HEK293 (cell line): ENCODE results near the gene NDUFAF5.

ENCODE experiments used
- CTCF ChIA-PET: fragments of 350-600 bp; formaldehyde crosslinking; extraction: SDS; loops from one replicate; lab custom pipeline; 2021; ENCODE audit warnings: antibody characterized with exemption; lab: Yijun Ruan, JAX
- POLR2A ChIA-PET: fragments of 300-600 bp; formaldehyde crosslinking; extraction: SDS; loops from one replicate; lab custom pipeline; 2020; ENCODE audit warnings: antibody characterized with exemption, inconsistent platforms; lab: Yijun Ruan, JAX
- H3K27ac ChIP-seq: fragments of 200-500 bp; sonication (Bioruptor generic); 2 replicates; pipeline ENCODE4 v1.5.1; 2014; ENCODE audit warnings: low read depth, low read length, control low read depth, inconsistent platforms; ENCODE audit errors: extremely low read depth
- H3K36me3 ChIP-seq, 2 experiments: fragments of 200-500 bp in 1 of 2; sonication (Bioruptor generic) in 1 of 2; 1 replicate in 1 of 2; 2 replicates in 1 of 2; pipeline ENCODE4 v1.5.1; 2014 to 2017; ENCODE audit warnings: inconsistent platforms in 2 of 2, low read length in 2 of 2; ENCODE audit not compliant: control insufficient read depth in 2 of 2, insufficient read depth in 1 of 2
- H3K4me1 ChIP-seq: fragments of 200-500 bp; sonication (Bioruptor generic); 2 replicates; pipeline ENCODE4 v1.5.1; 2014; ENCODE audit warnings: mild to moderate bottlenecking, low read length, inconsistent platforms; ENCODE audit not compliant: control insufficient read depth, insufficient read depth
- H3K4me3 ChIP-seq: 2 replicates; pipeline ENCODE4 v1.5.1; 2011; ENCODE audit warnings: low read depth, mild to moderate bottlenecking, control low read depth, low read length, moderate library complexity
- H3K9me3 ChIP-seq: fragments of 200-500 bp; sonication (Bioruptor generic); 2 replicates; pipeline ENCODE4 v1.5.1; 2014; ENCODE audit warnings: low read depth, low read length, inconsistent platforms; ENCODE audit not compliant: control insufficient read depth, insufficient read depth
- KLF8 ChIP-seq: fragments of 450-650 bp; formaldehyde crosslinking; IDR thresholded peaks from 2 replicates; pipeline ENCODE4 v1.5.1; 2016; ENCODE audit warnings: missing biosample characterization, missing genetic modification characterization
- RBAK ChIP-seq: fragments of 450-650 bp; formaldehyde crosslinking; IDR thresholded peaks from 2 replicates; pipeline ENCODE4 v1.5.1; 2016; ENCODE audit warnings: missing biosample characterization, missing genetic modification characterization
- SETDB1 ChIP-seq: IDR thresholded peaks from one replicate; pipeline ENCODE4 v1.6.1; 2017; ENCODE audit warnings: mild to moderate bottlenecking, low read length, moderate library complexity, mixed read lengths; ENCODE audit not compliant: insufficient read length
- ZBTB17 ChIP-seq: fragments of 450-650 bp; formaldehyde crosslinking; IDR thresholded peaks from 2 replicates; pipeline ENCODE4 v1.5.1; 2016; ENCODE audit warnings: missing biosample characterization, missing genetic modification characterization
- ZNF155 ChIP-seq: fragments of 450-650 bp; formaldehyde crosslinking; IDR thresholded peaks from 2 replicates; pipeline ENCODE4 v1.5.1; 2016; ENCODE audit warnings: missing biosample characterization, missing genetic modification characterization
- ZNF169 ChIP-seq: fragments of 450-650 bp; formaldehyde crosslinking; IDR thresholded peaks from 2 replicates; pipeline ENCODE4 v1.5.1; 2016; ENCODE audit warnings: missing biosample characterization, missing genetic modification characterization
- ZNF2 ChIP-seq: fragments of 450-650 bp; formaldehyde crosslinking; IDR thresholded peaks from 2 replicates; pipeline ENCODE4 v1.5.1; 2016; ENCODE audit warnings: missing biosample characterization, missing genetic modification characterization
- ZNF202 ChIP-seq: fragments of 450-650 bp; formaldehyde crosslinking; IDR thresholded peaks from 2 replicates; pipeline ENCODE4 v1.5.1; 2016; ENCODE audit warnings: missing biosample characterization, missing genetic modification characterization, borderline replicate concordance
- ZNF292 ChIP-seq: fragments of 450-650 bp; formaldehyde crosslinking; IDR thresholded peaks from 2 replicates; pipeline ENCODE4 v1.5.1; 2016; ENCODE audit warnings: low read depth, missing biosample characterization, missing genetic modification characterization, borderline replicate concordance
- ZNF37A ChIP-seq: fragments of 450-650 bp; IDR thresholded peaks from 2 replicates; pipeline ENCODE4 v1.5.1; 2018; ENCODE audit warnings: missing biosample characterization, missing genetic modification characterization
- ZNF426 ChIP-seq: fragments of 450-650 bp; formaldehyde crosslinking; IDR thresholded peaks from 2 replicates; pipeline ENCODE4 v1.5.1; 2017; ENCODE audit warnings: missing biosample characterization, missing genetic modification characterization, mild to moderate bottlenecking, inconsistent platforms, moderate library complexity
- ZNF521 ChIP-seq: fragments of 450-650 bp; formaldehyde crosslinking; IDR thresholded peaks from 2 replicates; pipeline ENCODE4 v1.5.1; 2017; ENCODE audit warnings: missing biosample characterization, mild to moderate bottlenecking, missing genetic modification characterization
- ZNF626 ChIP-seq: fragments of 450-650 bp; sonication (Bioruptor Pico); formaldehyde crosslinking; IDR thresholded peaks from 2 replicates; pipeline ENCODE4 v1.5.1; 2018; ENCODE audit warnings: missing biosample characterization, missing genetic modification characterization, inconsistent platforms
- ZNF660 ChIP-seq: fragments of 450-650 bp; IDR thresholded peaks from 2 replicates; pipeline ENCODE4 v1.5.1; 2018; ENCODE audit warnings: missing biosample characterization, mild to moderate bottlenecking, missing genetic modification characterization
- ZNF776 ChIP-seq: fragments of 450-650 bp; formaldehyde crosslinking; IDR thresholded peaks from 2 replicates; pipeline ENCODE4 v1.5.0; 2017; ENCODE audit warnings: missing biosample characterization, missing genetic modification characterization, borderline replicate concordance
- TF ChIP-seq, protein P1 (sequence below): fragments of 450-650 bp; formaldehyde crosslinking; IDR thresholded peaks from 2 replicates; pipeline ENCODE4 v1.5.1; 2016; ENCODE audit warnings: missing biosample characterization, missing genetic modification characterization
- TF ChIP-seq, protein P2 (sequence below): fragments of 450-650 bp; formaldehyde crosslinking; IDR thresholded peaks from 2 replicates; pipeline ENCODE4 v1.5.1; 2016; ENCODE audit warnings: missing biosample characterization, missing genetic modification characterization
- TF ChIP-seq, protein P3 (sequence below): sonication (generic); formaldehyde crosslinking; IDR thresholded peaks from 2 replicates; pipeline ENCODE4 v1.8.1; 2022; ENCODE audit warnings: mild to moderate bottlenecking, moderate library complexity, missing genetic modification reagents
- TF ChIP-seq, protein P4 (sequence below): fragments of 450-650 bp; formaldehyde crosslinking; IDR thresholded peaks from 2 replicates; pipeline ENCODE4 v1.5.1; 2016; ENCODE audit warnings: missing biosample characterization, missing genetic modification characterization
- TF ChIP-seq, protein P5 (sequence below): fragments of 450-650 bp; formaldehyde crosslinking; IDR thresholded peaks from 2 replicates; pipeline ENCODE4 v1.5.1; 2016; ENCODE audit warnings: missing biosample characterization, missing genetic modification characterization

The NDUFAF5 gene

DNA sequence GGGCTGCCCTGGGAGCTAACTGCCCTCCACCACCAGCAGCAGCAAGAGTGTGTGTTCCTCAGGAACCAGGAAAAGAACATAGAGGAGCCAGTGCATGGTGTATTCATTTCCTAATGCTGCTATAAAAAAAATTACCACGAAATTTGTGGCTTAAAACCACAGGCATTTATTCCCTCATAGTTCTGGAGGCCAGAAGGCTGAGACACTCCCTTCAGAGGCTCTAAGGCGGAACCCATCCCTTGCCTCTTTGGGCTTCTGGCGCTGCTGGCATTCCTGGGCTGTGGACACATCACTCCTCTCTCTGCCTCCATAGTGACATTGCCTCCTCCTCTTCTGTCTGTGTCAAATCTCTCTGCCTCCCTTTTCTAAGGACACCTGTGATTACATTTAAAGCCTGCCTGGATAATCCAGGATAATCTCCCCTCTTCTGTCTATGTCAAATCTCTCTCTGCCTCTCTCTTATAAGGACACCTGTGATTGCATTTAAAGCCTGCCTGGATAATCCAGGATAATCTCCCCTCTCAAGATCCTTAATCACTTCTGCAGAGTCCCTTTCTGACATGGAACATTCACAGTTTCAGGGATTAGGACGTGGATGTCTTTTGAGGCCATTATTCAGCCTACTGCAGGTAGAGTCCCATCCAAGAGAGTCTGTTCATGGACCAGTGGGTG lies 54.7 kb downstream of the NDUFAF5 start:
- Histone ChIP-seq H3K9me3 (no peaks in the 10 kb centered on the region), H3K4me3 (no peak overlapping the region), H3K27ac (no peak overlapping the region), H3K36me3 (no peaks in the 10 kb centered on the region), H3K4me1 (no peaks in the 10 kb centered on the region)
- CTCF ChIA-PET = interaction anchor here (0.9 kb wide), 1 partner anchor 20 kb away, joined by 3 read pairs; no protein-coding TSS in a partner anchor
- TF ChIP-seq, protein P1, sequence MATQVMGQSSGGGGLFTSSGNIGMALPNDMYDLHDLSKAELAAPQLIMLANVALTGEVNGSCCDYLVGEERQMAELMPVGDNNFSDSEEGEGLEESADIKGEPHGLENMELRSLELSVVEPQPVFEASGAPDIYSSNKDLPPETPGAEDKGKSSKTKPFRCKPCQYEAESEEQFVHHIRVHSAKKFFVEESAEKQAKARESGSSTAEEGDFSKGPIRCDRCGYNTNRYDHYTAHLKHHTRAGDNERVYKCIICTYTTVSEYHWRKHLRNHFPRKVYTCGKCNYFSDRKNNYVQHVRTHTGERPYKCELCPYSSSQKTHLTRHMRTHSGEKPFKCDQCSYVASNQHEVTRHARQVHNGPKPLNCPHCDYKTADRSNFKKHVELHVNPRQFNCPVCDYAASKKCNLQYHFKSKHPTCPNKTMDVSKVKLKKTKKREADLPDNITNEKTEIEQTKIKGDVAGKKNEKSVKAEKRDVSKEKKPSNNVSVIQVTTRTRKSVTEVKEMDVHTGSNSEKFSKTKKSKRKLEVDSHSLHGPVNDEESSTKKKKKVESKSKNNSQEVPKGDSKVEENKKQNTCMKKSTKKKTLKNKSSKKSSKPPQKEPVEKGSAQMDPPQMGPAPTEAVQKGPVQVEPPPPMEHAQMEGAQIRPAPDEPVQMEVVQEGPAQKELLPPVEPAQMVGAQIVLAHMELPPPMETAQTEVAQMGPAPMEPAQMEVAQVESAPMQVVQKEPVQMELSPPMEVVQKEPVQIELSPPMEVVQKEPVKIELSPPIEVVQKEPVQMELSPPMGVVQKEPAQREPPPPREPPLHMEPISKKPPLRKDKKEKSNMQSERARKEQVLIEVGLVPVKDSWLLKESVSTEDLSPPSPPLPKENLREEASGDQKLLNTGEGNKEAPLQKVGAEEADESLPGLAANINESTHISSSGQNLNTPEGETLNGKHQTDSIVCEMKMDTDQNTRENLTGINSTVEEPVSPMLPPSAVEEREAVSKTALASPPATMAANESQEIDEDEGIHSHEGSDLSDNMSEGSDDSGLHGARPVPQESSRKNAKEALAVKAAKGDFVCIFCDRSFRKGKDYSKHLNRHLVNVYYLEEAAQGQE (tag by site-specific recombination) = no peak
- TF ChIP-seq ZNF37A (no peak), ZNF776 (tag by site-specific recombination) (no peak), ZNF626 (tag by site-specific recombination) (no peak), ZBTB17 (no peak), ZNF2 (no peak), ZNF426 (tag by site-specific recombination) (no peak), ZNF155 (tag by site-specific recombination) (no peak), ZNF521 (tag by site-specific recombination) (no peak), ZNF169 (tag by site-specific recombination) (no peak), KLF8 (tag by site-specific recombination) (no peak), SETDB1 (no peak), ZNF202 (tag by site-specific recombination) (no peak), ZNF660 (tag by site-specific recombination) (no peak), RBAK (no peak), ZNF292 (tag by site-specific recombination) (no peak)
- TF ChIP-seq, protein P2, sequence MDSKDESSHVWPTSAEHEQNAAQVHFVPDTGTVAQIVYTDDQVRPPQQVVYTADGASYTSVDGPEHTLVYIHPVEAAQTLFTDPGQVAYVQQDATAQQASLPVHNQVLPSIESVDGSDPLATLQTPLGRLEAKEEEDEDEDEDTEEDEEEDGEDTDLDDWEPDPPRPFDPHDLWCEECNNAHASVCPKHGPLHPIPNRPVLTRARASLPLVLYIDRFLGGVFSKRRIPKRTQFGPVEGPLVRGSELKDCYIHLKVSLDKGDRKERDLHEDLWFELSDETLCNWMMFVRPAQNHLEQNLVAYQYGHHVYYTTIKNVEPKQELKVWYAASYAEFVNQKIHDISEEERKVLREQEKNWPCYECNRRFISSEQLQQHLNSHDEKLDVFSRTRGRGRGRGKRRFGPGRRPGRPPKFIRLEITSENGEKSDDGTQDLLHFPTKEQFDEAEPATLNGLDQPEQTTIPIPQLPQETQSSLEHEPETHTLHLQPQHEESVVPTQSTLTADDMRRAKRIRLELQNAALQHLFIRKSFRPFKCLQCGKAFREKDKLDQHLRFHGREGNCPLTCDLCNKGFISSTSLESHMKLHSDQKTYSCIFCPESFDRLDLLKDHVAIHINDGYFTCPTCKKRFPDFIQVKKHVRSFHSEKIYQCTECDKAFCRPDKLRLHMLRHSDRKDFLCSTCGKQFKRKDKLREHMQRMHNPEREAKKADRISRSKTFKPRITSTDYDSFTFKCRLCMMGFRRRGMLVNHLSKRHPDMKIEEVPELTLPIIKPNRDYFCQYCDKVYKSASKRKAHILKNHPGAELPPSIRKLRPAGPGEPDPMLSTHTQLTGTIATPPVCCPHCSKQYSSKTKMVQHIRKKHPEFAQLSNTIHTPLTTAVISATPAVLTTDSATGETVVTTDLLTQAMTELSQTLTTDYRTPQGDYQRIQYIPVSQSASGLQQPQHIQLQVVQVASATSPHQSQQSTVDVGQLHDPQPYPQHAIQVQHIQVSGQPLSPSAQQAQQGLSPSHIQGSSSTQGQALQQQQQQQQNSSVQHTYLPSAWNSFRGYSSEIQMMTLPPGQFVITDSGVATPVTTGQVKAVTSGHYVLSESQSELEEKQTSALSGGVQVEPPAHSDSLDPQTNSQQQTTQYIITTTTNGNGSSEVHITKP (tag by site-specific recombination) = no peak
- TF ChIP-seq, protein P3, sequence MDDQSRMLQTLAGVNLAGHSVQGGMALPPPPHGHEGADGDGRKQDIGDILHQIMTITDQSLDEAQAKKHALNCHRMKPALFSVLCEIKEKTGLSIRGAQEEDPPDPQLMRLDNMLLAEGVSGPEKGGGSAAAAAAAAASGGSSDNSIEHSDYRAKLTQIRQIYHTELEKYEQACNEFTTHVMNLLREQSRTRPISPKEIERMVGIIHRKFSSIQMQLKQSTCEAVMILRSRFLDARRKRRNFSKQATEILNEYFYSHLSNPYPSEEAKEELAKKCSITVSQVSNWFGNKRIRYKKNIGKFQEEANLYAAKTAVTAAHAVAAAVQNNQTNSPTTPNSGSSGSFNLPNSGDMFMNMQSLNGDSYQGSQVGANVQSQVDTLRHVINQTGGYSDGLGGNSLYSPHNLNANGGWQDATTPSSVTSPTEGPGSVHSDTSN (CRISPR knock-in tag) = no peak
- TF ChIP-seq, protein P4, sequence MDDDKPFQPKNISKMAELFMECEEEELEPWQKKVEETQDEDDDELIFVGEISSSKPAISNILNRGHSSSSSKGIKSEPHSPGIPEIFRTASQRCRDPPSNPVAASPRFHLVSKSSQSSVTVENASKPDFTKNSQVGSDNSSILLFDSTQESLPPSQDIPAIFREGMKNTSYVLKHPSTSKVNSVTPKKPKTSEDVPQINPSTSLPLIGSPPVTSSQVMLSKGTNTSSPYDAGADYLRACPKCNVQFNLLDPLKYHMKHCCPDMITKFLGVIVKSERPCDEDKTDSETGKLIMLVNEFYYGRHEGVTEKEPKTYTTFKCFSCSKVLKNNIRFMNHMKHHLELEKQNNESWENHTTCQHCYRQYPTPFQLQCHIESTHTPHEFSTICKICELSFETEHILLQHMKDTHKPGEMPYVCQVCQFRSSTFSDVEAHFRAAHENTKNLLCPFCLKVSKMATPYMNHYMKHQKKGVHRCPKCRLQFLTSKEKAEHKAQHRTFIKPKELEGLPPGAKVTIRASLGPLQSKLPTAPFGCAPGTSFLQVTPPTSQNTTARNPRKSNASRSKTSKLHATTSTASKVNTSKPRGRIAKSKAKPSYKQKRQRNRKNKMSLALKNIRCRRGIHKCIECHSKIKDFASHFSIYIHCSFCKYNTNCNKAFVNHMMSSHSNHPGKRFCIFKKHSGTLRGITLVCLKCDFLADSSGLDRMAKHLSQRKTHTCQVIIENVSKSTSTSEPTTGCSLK (tag by site-specific recombination) = no peak
- TF ChIP-seq, protein P5, sequence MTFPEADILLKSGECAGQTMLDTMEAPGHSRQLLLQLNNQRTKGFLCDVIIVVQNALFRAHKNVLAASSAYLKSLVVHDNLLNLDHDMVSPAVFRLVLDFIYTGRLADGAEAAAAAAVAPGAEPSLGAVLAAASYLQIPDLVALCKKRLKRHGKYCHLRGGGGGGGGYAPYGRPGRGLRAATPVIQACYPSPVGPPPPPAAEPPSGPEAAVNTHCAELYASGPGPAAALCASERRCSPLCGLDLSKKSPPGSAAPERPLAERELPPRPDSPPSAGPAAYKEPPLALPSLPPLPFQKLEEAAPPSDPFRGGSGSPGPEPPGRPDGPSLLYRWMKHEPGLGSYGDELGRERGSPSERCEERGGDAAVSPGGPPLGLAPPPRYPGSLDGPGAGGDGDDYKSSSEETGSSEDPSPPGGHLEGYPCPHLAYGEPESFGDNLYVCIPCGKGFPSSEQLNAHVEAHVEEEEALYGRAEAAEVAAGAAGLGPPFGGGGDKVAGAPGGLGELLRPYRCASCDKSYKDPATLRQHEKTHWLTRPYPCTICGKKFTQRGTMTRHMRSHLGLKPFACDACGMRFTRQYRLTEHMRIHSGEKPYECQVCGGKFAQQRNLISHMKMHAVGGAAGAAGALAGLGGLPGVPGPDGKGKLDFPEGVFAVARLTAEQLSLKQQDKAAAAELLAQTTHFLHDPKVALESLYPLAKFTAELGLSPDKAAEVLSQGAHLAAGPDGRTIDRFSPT (tag by site-specific recombination) = no peak
- POLR2A ChIA-PET = no interaction called here
